Testis (tissue), 2 donors: ENCODE results near the gene P2RX6.

ENCODE experiments used
- POLR2A ChIP-seq: fragments of 450-650 bp; IDR thresholded peaks from one replicate; pipeline ENCODE4 v1.6.1; 2017; ENCODE audit warnings: antibody characterized with exemption, mild to moderate bottlenecking, moderate library complexity
- TF ChIP-seq, protein P1 (sequence below), 3 experiments: fragments of 450-650 bp in 2 of 3; fragments of 200-600 bp in 1 of 3; sonication (generic) in 1 of 3; IDR thresholded peaks; one replicate each; pipeline ENCODE4 v1.5.1; 2016 to 2019; ENCODE audit warnings: antibody characterized with exemption in 3 of 3, mild to moderate bottlenecking in 2 of 3, moderate library complexity in 1 of 3

DNA sequence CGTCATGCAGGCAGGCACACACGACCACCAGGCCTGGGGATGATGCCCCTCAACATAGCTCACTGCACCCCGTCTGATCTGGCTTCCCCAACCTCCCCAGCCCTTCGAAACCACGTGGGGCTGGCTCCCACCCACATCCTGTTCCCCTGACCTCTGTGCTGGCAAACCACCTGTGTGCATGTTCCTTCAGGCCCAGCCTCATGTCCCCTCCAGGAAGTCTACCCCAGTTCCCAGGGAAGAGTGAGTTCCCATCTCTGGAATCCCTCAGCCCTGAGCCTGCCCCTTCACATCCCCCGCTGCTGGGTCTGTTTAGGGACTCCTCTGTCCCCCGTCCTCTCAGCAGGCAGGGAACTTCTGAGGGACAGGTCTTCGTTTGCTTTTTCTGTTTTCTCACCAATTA is 10.3 kb downstream of the P2RX6 start:
- TF ChIP-seq, protein P1, sequence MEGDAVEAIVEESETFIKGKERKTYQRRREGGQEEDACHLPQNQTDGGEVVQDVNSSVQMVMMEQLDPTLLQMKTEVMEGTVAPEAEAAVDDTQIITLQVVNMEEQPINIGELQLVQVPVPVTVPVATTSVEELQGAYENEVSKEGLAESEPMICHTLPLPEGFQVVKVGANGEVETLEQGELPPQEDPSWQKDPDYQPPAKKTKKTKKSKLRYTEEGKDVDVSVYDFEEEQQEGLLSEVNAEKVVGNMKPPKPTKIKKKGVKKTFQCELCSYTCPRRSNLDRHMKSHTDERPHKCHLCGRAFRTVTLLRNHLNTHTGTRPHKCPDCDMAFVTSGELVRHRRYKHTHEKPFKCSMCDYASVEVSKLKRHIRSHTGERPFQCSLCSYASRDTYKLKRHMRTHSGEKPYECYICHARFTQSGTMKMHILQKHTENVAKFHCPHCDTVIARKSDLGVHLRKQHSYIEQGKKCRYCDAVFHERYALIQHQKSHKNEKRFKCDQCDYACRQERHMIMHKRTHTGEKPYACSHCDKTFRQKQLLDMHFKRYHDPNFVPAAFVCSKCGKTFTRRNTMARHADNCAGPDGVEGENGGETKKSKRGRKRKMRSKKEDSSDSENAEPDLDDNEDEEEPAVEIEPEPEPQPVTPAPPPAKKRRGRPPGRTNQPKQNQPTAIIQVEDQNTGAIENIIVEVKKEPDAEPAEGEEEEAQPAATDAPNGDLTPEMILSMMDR (IDR thresholded peaks at IDR 0.05), result no peak
- TF ChIP-seq POLR2A, result no peak
